GM18858 (cell line): Measurements from ENCODE around the gene PRKAR2A.
A peak's percentile ranks its signal among the peaks of the same experiment; 100 is the strongest.

Experiments used
- ATAC-seq: cut with Tn5 transposase; IDR thresholded peaks from one replicate; pipeline ENCODE4 v1.9.1; 2021; ENCODE audit not compliant: unreplicated experiment

The PRKAR2A gene

GRCh38 chr3:48847504-48848423 is at the start of gene PRKAR2A:
TSS of gene PRKAR2A (minus strand) at chr3:48847874. CDS start at chr3:48847596, 278 bp downstream.
- peak; percentile 71 for ATAC-seq

- ATAC-seq, result no peak
These were observed 49.3 kb upstream of the PRKAR2A start for GRCh38 chr3:48896936-48897335.

- ATAC-seq, result no peak
These were observed 46.8 kb upstream of the PRKAR2A start for GRCh38 chr3:48894516-48894915.

- no peak for ATAC-seq
These were observed 43.9 kb upstream of the PRKAR2A start for GRCh38 chr3:48891606-48892005.

GRCh38 chr3:48885753-48886152 is 38.1 kb upstream of the PRKAR2A start:
- no peak for ATAC-seq

GRCh38 chr3:48881652-48882114 is 34.0 kb upstream of the PRKAR2A start:
- ATAC-seq, result no peak

- ATAC-seq, result no peak
These were observed 33.3 kb upstream of the PRKAR2A start for GRCh38 chr3:48881006-48881405.

- no peak for ATAC-seq
These were observed 32.3 kb upstream of the PRKAR2A start for GRCh38 chr3:48879994-48880377.

- ATAC-seq, result no peak
These were observed 31.8 kb upstream of the PRKAR2A start for GRCh38 chr3:48879307-48879993.

- ATAC-seq, result no peak
These were observed 30.0 kb upstream of the PRKAR2A start for GRCh38 chr3:48877671-48878070.

- no peak for ATAC-seq
These were observed 15.4 kb upstream of the PRKAR2A start for GRCh38 chr3:48863122-48863521.

GRCh38 chr3:48859206-48859605 is 11.5 kb upstream of the PRKAR2A start:
- ATAC-seq, result no peak

- no peak for ATAC-seq
These were observed 11.0 kb upstream of the PRKAR2A start for GRCh38 chr3:48858709-48859108.

GRCh38 chr3:48857641-48858040 is 10.0 kb upstream of the PRKAR2A start:
- no peak for ATAC-seq

GRCh38 chr3:48856469-48856868 is 8.8 kb upstream of the PRKAR2A start:
- ATAC-seq, result no peak

- no peak for ATAC-seq
These were observed 8.2 kb upstream of the PRKAR2A start for GRCh38 chr3:48855681-48856447.

- ATAC-seq, result no peak
These were observed 4.5 kb upstream of the PRKAR2A start for GRCh38 chr3:48852151-48852550.

- no peak for ATAC-seq
These were observed 3.7 kb upstream of the PRKAR2A start for GRCh38 chr3:48851407-48851806.

GRCh38 chr3:48848816-48849515 is 1.3 kb upstream of the PRKAR2A start:
- no peak for ATAC-seq

GRCh38 chr3:48847053-48847503 is 596 bp downstream of the PRKAR2A start:
- ATAC-seq, result peak; percentile 14

GRCh38 chr3:48845170-48845569 is 2.5 kb downstream of the PRKAR2A start:
- ATAC-seq, result no peak
